Hepatocyte (in vitro differentiated cells): ENCODE measurements around the gene GMEB2. TPM values are rescaled to one million over a fixed set of nuclear protein-coding genes. Genes with fewer than 3 reads are reported as not detected.

Experiments
- DNase-seq: peaks from one replicate; pipeline ENCODE4 v3.0.0-alpha.2; 2016; ENCODE audit warnings: low spot score
- H2AFZ ChIP-seq: fragments of 200-600 bp; sonication (generic); 2 replicates; pipeline ENCODE4 v1.6.0; 2016; ENCODE audit warnings: antibody characterized with exemption, mild to moderate bottlenecking
- H3K27ac ChIP-seq: fragments of 200-600 bp; sonication (generic); 2 replicates; pipeline ENCODE4 v1.5.1; 2016; ENCODE audit warnings: mild to moderate bottlenecking
- H3K27me3 ChIP-seq: fragments of 200-600 bp; sonication (generic); 2 replicates; pipeline ENCODE4 v1.6.1; 2016
- H3K36me3 ChIP-seq: fragments of 200-600 bp; sonication (generic); replicated peaks from 2 replicates; pipeline ENCODE4 v1.5.1; 2016; ENCODE audit warnings: low read depth; ENCODE audit not compliant: insufficient read depth
- H3K4me1 ChIP-seq: fragments of 200-600 bp; sonication (generic); 2 replicates; pipeline ENCODE4 v1.5.1; 2016; ENCODE audit warnings: mild to moderate bottlenecking, moderate library complexity; ENCODE audit not compliant: insufficient read depth
- H3K4me2 ChIP-seq: fragments of 200-600 bp; sonication (generic); 2 replicates; pipeline ENCODE4 v1.6.0; 2016
- H3K4me3 ChIP-seq: fragments of 200-600 bp; sonication (generic); 2 replicates; pipeline ENCODE4 v1.5.1; 2016; ENCODE audit warnings: mild to moderate bottlenecking
- H3K79me2 ChIP-seq: fragments of 200-600 bp; sonication (generic); 2 replicates; pipeline ENCODE4 v1.6.0; 2017; ENCODE audit warnings: mild to moderate bottlenecking
- H3K9me2 ChIP-seq: fragments of 200-600 bp; sonication (generic); replicated peaks from 2 replicates; pipeline ENCODE4 v1.6.0; 2017; ENCODE audit warnings: mild to moderate bottlenecking; ENCODE audit not compliant: insufficient read depth
- H3K9me3 ChIP-seq: fragments of 200-600 bp; sonication (generic); 2 replicates; pipeline ENCODE4 v1.5.1; 2016; ENCODE audit warnings: low read depth, mild to moderate bottlenecking
- H4K20me1 ChIP-seq: fragments of 200-600 bp; sonication (generic); 2 replicates; pipeline ENCODE4 v1.6.0; 2016; ENCODE audit warnings: mild to moderate bottlenecking; ENCODE audit not compliant: insufficient read depth, poor library complexity, severe bottlenecking
- EZH2 ChIP-seq: fragments of 200-600 bp; sonication (generic); IDR thresholded peaks from 2 replicates; pipeline ENCODE4 v1.6.1; 2016; ENCODE audit warnings: antibody characterized with exemption, mild to moderate bottlenecking, borderline replicate concordance
- EZH2phosphoT487 ChIP-seq: fragments of 200-600 bp; sonication (generic); IDR thresholded peaks from one replicate; pipeline ENCODE4 v1.6.1; 2018; ENCODE audit warnings: antibody characterized with exemption, mild to moderate bottlenecking, low read depth, moderate library complexity; ENCODE audit not compliant: unreplicated experiment, severe bottlenecking
- WGBS: methylation state at CpG from one replicate; pipeline ENCODE4 v1.1.6; 2016; ENCODE audit warnings: low lambda C conversion rate; ENCODE audit errors: missing lambda C conversion rate; 5-methylcytosine and 5-hydroxymethylcytosine counted together
- polyA plus RNA-seq: library from polyadenylated mRNA; unstranded; fragments of >200 nt; fragmentation: Nextera tagmentation; extraction: Ambion mirVana; gene quantifications from 2 replicates; pipeline ENCODE4 v1.2.1, GENCODE V29; 2016
- total RNA-seq: library from RNA; depleted of rRNA; stranded (reverse); fragments of >200 nt; gene quantifications from 2 replicates; pipeline ENCODE4 v1.2.3, GENCODE V29; 2014
- TF ChIP-seq, protein P1 (sequence below): fragments of 200-600 bp; sonication (generic); IDR thresholded peaks from 2 replicates; pipeline ENCODE4 v1.5.1; 2016; ENCODE audit warnings: antibody characterized with exemption, mild to moderate bottlenecking; ENCODE audit not compliant: poor library complexity

The GMEB2 gene
- total and polyA plus RNA-seq, 2 experiments from 2014 or later = 8.7 to 10.7 TPM

DNA sequence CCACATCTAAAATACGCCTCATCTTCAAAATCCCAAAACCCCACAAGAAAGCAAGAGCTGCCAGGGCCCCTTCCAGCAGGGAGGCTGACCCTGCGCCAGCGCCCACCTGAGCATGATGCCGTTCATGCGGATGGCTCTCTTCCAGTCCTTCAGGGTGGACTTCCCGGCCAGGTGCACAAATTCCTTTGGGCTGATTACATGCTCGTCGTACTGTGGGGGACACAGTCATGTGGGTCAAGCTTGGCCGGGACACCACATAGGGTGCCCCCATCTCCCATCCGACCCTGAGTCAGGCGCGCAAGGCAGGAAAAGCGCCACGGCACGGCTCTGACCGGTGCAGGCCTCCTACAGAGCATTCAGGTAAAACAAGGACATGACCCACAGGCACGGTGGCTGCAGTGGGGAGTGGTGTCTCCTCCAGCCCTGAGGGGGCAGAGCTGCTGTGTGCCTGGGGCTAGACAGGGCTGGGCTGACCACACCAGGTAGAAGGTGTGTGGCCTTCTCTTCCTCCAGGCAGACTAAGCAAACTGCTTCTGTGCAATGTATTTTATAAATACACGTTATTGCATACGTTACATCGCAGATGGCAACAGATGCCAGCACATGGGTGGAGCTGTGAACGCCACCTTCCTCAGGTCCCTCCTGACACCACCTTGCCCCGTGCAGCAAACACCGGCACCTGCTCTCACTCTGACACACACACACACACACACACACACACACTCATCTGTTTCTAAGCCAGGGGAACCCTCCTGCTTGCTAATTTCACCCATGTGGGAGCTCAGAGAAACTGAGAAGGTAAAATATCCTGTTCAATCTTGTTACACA lies 29.0 kb downstream of the GMEB2 start:
- Histone ChIP-seq H4K20me1 (no peaks in the 10 kb centered on the region), H3K4me2 (no peak overlapping the region), H3K79me2 (no peaks in the 10 kb centered on the region), H3K4me1 (no peaks in the 10 kb centered on the region), H3K4me3 (no peak overlapping the region), H3K9me2 (no peaks in the 10 kb centered on the region), H3K36me3 (no peaks in the 10 kb centered on the region), H2AFZ (no peak overlapping the region), H3K27ac (no peak overlapping the region), H3K9me3 (no peaks in the 10 kb centered on the region), H3K27me3 (no peaks in the 10 kb centered on the region)
- no peak for DNase-seq
- 92% methylated on average over 23 of the region's 23 CpGs for WGBS
- TF ChIP-seq, protein P1, sequence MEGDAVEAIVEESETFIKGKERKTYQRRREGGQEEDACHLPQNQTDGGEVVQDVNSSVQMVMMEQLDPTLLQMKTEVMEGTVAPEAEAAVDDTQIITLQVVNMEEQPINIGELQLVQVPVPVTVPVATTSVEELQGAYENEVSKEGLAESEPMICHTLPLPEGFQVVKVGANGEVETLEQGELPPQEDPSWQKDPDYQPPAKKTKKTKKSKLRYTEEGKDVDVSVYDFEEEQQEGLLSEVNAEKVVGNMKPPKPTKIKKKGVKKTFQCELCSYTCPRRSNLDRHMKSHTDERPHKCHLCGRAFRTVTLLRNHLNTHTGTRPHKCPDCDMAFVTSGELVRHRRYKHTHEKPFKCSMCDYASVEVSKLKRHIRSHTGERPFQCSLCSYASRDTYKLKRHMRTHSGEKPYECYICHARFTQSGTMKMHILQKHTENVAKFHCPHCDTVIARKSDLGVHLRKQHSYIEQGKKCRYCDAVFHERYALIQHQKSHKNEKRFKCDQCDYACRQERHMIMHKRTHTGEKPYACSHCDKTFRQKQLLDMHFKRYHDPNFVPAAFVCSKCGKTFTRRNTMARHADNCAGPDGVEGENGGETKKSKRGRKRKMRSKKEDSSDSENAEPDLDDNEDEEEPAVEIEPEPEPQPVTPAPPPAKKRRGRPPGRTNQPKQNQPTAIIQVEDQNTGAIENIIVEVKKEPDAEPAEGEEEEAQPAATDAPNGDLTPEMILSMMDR = no peak
- TF ChIP-seq EZH2 (no peak), EZH2phosphoT487 (no peak)

DNA sequence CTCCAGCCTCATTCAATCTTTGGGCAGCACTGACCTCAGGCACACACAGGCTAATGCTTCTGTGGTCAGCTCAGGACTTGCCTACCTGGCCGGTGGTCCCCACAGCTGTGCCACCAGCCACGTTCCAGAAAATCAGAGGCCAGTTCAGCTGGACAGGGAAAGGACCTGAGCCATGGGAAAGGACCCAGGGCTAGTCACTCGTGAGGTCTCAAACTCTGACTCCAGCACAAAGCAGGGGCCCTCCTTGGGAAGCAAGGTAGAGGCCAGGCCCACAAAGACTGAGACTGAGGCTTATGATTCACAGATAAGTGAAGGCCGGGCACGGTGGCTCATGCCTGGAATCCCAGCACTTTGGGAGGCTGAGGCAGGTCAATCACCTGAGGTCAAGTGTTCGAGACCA lies 30.5 kb downstream of the GMEB2 start:
- no peak overlapping the region for H3K27ac ChIP-seq
- DNase-seq = no peak
- H3K9me2 ChIP-seq = no peaks in the 10 kb centered on the region
- 95% methylated on average over 6 of the region's 6 CpGs for WGBS
- no peaks in the 10 kb centered on the region for H4K20me1 ChIP-seq
- no peak overlapping the region for H2AFZ ChIP-seq
- no peaks in the 10 kb centered on the region for H3K9me3 ChIP-seq
- no peaks in the 10 kb centered on the region for H3K27me3 ChIP-seq
- H3K4me1 ChIP-seq = no peaks in the 10 kb centered on the region
- no peaks in the 10 kb centered on the region for H3K79me2 ChIP-seq
- H3K4me3 ChIP-seq = no peak overlapping the region
- no peaks in the 10 kb centered on the region for H3K36me3 ChIP-seq
- H3K4me2 ChIP-seq = no peak overlapping the region
- TF ChIP-seq EZH2 = no peak
- TF ChIP-seq, protein P1 = no peak
- no peak for TF ChIP-seq EZH2phosphoT487

DNA sequence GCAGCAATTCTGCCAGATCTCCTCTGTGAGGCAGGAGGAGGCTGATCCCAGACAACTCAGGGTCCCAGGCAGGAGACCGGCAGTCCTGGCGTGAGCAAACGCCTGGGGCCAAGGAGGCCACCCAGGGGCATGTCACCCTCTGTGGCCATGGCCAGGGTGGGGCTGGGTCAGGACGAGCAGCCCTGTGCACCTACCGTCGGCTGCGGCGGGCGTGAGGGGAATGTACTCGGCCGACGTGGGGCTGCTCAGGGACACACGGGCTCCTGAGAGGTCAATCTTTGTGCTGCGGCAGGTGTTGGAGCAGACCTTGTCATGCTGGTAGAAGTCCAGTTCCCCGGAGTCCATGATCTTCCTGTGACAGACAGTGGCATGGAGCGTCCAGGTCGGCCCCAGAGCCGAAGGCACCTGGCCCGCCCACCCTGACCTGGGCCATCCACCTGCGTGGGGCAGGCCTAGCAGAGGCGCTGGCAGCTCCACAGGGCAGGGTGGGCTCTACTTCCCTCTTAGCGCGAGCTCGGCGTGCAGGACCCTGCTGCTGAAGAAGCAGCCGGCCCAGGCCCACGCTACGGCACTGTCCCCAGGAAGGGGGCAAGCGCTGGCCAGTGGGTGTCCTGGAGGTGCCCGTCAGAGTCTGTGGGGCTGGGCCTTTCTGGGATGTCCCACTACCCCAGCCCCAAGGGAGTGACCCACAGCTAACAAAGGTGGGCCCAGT lies 31.3 kb downstream of the GMEB2 start:
- Histone ChIP-seq H3K4me2 (no peak overlapping the region), H3K4me3 (no peak overlapping the region), H3K4me1 (no peaks in the 10 kb centered on the region), H3K27ac (no peak overlapping the region), H3K79me2 (no peaks in the 10 kb centered on the region), H4K20me1 (no peaks in the 10 kb centered on the region), H3K9me3 (no peaks in the 10 kb centered on the region), H2AFZ (no peak overlapping the region), H3K9me2 (no peaks in the 10 kb centered on the region), H3K27me3 (no peaks in the 10 kb centered on the region), H3K36me3 (no peaks in the 10 kb centered on the region)
- TF ChIP-seq EZH2phosphoT487 = no peak
- no peak for TF ChIP-seq EZH2
- TF ChIP-seq, protein P1 = no peak
- 91% methylated on average over 30 of the region's 30 CpGs for WGBS
- no peak for DNase-seq
